SH-SY5Y (cell line): ENCODE data around the gene LPGAT1.

Experiments
- GATA2 ChIP-seq: IDR thresholded peaks from 2 replicates; pipeline ENCODE4 v1.6.1; 2011; ENCODE audit warnings: mild to moderate bottlenecking, low read depth, low read length
- GATA3 ChIP-seq: IDR thresholded peaks from 2 replicates; pipeline ENCODE4 v1.6.1; 2011; ENCODE audit warnings: low read depth, mild to moderate bottlenecking, low read length, moderate library complexity

DNA sequence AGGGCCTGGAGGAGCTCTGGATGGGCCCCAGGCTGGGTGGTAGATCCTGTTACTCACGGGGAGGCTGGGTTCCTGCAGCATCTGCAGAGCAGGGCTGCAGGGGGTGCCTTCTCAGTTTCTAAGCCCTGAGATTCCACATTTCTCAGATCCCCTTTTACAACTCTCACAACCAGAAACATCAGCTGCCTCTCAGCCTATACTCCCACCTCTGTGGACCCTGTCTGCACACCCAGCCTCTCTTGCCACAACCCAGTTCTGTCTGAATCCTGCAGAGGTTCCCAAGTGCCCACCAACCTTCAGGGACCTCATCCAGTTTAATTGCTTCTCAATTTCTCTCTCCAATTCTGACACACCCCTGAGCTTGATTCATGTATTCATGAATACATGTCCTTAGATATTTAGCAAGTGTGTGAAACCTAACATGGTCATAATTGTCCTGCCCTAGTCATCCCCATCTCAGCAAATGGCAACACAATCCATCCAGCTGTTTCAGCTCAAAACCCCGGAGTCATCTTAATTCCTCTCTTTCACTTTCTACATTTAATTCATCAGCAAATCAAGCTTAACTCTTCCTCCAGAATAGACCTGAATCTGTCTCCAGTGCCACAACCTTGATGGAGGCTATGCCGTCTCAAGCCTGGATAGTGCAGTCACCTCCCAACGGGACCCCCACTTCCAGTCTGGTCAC, 98.1 kb downstream of the LPGAT1 start:
- no peak for TF ChIP-seq GATA2
- no peak for TF ChIP-seq GATA3
